RWPE1 (cell line): ENCODE data around the gene PHACTR3.

Experiments used
- CTCF ChIA-PET: fragments of 350-600 bp; sonication (Branson Sonifier 250); formaldehyde crosslinking; extraction: SDS; loops from one replicate; lab custom pipeline; 2021; lab: Yijun Ruan, JAX
- POLR2A ChIA-PET: fragments of 400-600 bp; formaldehyde crosslinking; extraction: SDS; loops from one replicate; lab custom pipeline; 2020; ENCODE audit warnings: antibody characterized with exemption; ENCODE audit not compliant: low non-redundant PET; lab: Yijun Ruan, JAX
- DNase-seq: peaks from one replicate; pipeline ENCODE4 v3.0.0; 2012; ENCODE audit warnings: low spot score
- H3K27ac ChIP-seq: fragments of 450-650 bp; 2 replicates; pipeline ENCODE4 v1.5.1; 2017
- CTCF ChIP-seq: fragments of 450-650 bp; conservative IDR thresholded peaks from 2 replicates; pipeline ENCODE4 v1.5.1; 2017; ENCODE audit warnings: low read depth, mild to moderate bottlenecking

The PHACTR3 gene

GRCh38 chr20:59774921-59775686, 170.8 kb downstream of the PHACTR3 start:
- ChIA-PET POLR2A (no interaction called here), CTCF (interaction anchor here (0.7 kb wide), 2 partner anchors 9 to 12 kb away, joined by 3 read pairs; no protein-coding TSS in a partner anchor)
- TF ChIP-seq CTCF, result no peak
- no peak for DNase-seq
- no peak overlapping the region for H3K27ac ChIP-seq

- ChIA-PET CTCF (no interaction called here), POLR2A (no interaction called here)
- H3K27ac ChIP-seq, result no peak overlapping the region
- no peak for TF ChIP-seq CTCF
- no peak for DNase-seq
Measured at GRCh38 chr20:59775687-59776055, 171.3 kb downstream of the PHACTR3 start.

GRCh38 chr20:59776059-59776603, 171.8 kb downstream of the PHACTR3 start:
- ChIA-PET CTCF (interaction anchor here (0.5 to 2.3 kb wide), 2 partner anchors 74 to 1378 kb away, joined by 3 to 10 read pairs; no protein-coding TSS in a partner anchor), POLR2A (no interaction called here)
- no peak for DNase-seq
- TF ChIP-seq CTCF, result no peak
- no peak overlapping the region for H3K27ac ChIP-seq

GRCh38 chr20:59776626-59777330, 172.4 kb downstream of the PHACTR3 start:
- no peak overlapping the region for H3K27ac ChIP-seq
- ChIA-PET CTCF (interaction anchor here (0.5 to 2.3 kb wide), 2 partner anchors 73 to 1378 kb away, joined by 3 to 10 read pairs; no protein-coding TSS in a partner anchor), POLR2A (no interaction called here)
- TF ChIP-seq CTCF, result no peak
- no peak for DNase-seq

GRCh38 chr20:59777331-59777725, 173.0 kb downstream of the PHACTR3 start:
- CTCF ChIA-PET, result interaction anchor here (0.6 to 2.3 kb wide), 2 partner anchors 11 to 72 kb away, joined by 6 to 10 read pairs; no protein-coding TSS in a partner anchor
- POLR2A ChIA-PET, result no interaction called here
- H3K27ac ChIP-seq, result no peak overlapping the region
- DNase-seq, result no peak
- TF ChIP-seq CTCF, result no peak

GRCh38 chr20:59777814-59778575, 173.7 kb downstream of the PHACTR3 start:
- ChIA-PET CTCF (interaction anchor here (0.6 to 2.3 kb wide), 2 partner anchors 12 to 72 kb away, joined by 6 to 10 read pairs; no protein-coding TSS in a partner anchor), POLR2A (no interaction called here)
- H3K27ac ChIP-seq, result no peak overlapping the region
- TF ChIP-seq CTCF, result no peak
- no peak for DNase-seq
